Coronary artery (tissue), 2 donors: ENCODE data around the gene TFCP2L1.

Source experiments
- DNase-seq: peaks from one replicate; pipeline ENCODE4 v3.0.0-alpha.2; 2017; ENCODE audit warnings: low spot score
- H3K27ac ChIP-seq, 2 donors: fragments of 200-600 bp; sonication (generic); one replicate each; pipeline ENCODE4 v1.5.1; 2016 to 2019
- H3K4me3 ChIP-seq: fragments of 200-600 bp; sonication (generic); 2 replicates; pipeline ENCODE4 v1.5.1; 2016; ENCODE audit warnings: mild to moderate bottlenecking, moderate library complexity
- CTCF ChIP-seq: fragments of 200-600 bp; sonication (generic); IDR thresholded peaks from one replicate; pipeline ENCODE4 v1.5.1; 2019; ENCODE audit warnings: antibody characterized with exemption

TFCP2L1 gene

GRCh38 chr2:121185571-121186074 is 99.4 kb downstream of the TFCP2L1 start:
- no peak overlapping the region for H3K27ac ChIP-seq
- TF ChIP-seq CTCF: no peak
- DNase-seq: peak; percentile 62
- H3K4me3 ChIP-seq: no peak overlapping the region

- TF ChIP-seq CTCF: no peak
- H3K27ac ChIP-seq: no peak overlapping the region
- peak; percentile 14 for DNase-seq
- H3K4me3 ChIP-seq: no peak overlapping the region
Measured at GRCh38 chr2:121185111-121185510, 99.9 kb downstream of the TFCP2L1 start.

- TF ChIP-seq CTCF: no peak
- no peak overlapping the region for H3K4me3 ChIP-seq
- peak; percentile 60 for DNase-seq
- no peak overlapping the region for H3K27ac ChIP-seq
Measured at GRCh38 chr2:121184248-121184862, 100.6 kb downstream of the TFCP2L1 start.

GRCh38 chr2:121182520-121182919 is 102.5 kb downstream of the TFCP2L1 start:
- DNase-seq: no peak
- Histone ChIP-seq H3K27ac (no peak overlapping the region), H3K4me3 (no peak overlapping the region)
- TF ChIP-seq CTCF: no peak

GRCh38 chr2:121179467-121179866 is 105.5 kb downstream of the TFCP2L1 start:
- H3K27ac ChIP-seq: no peak overlapping the region
- no peak for DNase-seq
- TF ChIP-seq CTCF: no peak
- H3K4me3 ChIP-seq: no peak overlapping the region

- DNase-seq: no peak
- no peak for TF ChIP-seq CTCF
Measured at GRCh38 chr2:121178730-121179129, 106.3 kb downstream of the TFCP2L1 start.

GRCh38 chr2:121177896-121178295 is 107.1 kb downstream of the TFCP2L1 start:
- no peak overlapping the region for H3K27ac ChIP-seq
- no peak for TF ChIP-seq CTCF
- no peak overlapping the region for H3K4me3 ChIP-seq
- DNase-seq: no peak

More at GRCh38 chr2:121178730-121179129, 106.3 kb downstream of the TFCP2L1 start:
- Histone ChIP-seq H3K27ac (no peak overlapping the region), H3K4me3 (no peak overlapping the region)
